C4-2B (cell line): Measurements from ENCODE around the gene SLC22A12.

Source experiments
- H3K27ac ChIP-seq: fragments of 450-650 bp; 2 replicates; pipeline ENCODE4 v1.5.1; 2017
- ZFX ChIP-seq: fragments of 450-650 bp; IDR thresholded peaks from 2 replicates; pipeline ENCODE4 v1.6.1; 2017
- TF ChIP-seq, protein P1 (sequence below): fragments of 450-650 bp; conservative IDR thresholded peaks from 2 replicates; pipeline ENCODE4 v1.5.1; 2017; ENCODE audit warnings: mild to moderate bottlenecking

Gene SLC22A12

GRCh38 chr11:64608046-64608445 lies 17.0 kb downstream of the SLC22A12 start:
- H3K27ac ChIP-seq: no peak overlapping the region

GRCh38 chr11:64608636-64609035 lies 17.6 kb downstream of the SLC22A12 start:
- TF ChIP-seq, protein P1, sequence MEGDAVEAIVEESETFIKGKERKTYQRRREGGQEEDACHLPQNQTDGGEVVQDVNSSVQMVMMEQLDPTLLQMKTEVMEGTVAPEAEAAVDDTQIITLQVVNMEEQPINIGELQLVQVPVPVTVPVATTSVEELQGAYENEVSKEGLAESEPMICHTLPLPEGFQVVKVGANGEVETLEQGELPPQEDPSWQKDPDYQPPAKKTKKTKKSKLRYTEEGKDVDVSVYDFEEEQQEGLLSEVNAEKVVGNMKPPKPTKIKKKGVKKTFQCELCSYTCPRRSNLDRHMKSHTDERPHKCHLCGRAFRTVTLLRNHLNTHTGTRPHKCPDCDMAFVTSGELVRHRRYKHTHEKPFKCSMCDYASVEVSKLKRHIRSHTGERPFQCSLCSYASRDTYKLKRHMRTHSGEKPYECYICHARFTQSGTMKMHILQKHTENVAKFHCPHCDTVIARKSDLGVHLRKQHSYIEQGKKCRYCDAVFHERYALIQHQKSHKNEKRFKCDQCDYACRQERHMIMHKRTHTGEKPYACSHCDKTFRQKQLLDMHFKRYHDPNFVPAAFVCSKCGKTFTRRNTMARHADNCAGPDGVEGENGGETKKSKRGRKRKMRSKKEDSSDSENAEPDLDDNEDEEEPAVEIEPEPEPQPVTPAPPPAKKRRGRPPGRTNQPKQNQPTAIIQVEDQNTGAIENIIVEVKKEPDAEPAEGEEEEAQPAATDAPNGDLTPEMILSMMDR: no peak
- no peak for TF ChIP-seq ZFX
- H3K27ac ChIP-seq: no peak overlapping the region

More at GRCh38 chr11:64608046-64608445, 17.0 kb downstream of the SLC22A12 start:
- no peak for TF ChIP-seq ZFX
- TF ChIP-seq, protein P1: no peak

DNA sequence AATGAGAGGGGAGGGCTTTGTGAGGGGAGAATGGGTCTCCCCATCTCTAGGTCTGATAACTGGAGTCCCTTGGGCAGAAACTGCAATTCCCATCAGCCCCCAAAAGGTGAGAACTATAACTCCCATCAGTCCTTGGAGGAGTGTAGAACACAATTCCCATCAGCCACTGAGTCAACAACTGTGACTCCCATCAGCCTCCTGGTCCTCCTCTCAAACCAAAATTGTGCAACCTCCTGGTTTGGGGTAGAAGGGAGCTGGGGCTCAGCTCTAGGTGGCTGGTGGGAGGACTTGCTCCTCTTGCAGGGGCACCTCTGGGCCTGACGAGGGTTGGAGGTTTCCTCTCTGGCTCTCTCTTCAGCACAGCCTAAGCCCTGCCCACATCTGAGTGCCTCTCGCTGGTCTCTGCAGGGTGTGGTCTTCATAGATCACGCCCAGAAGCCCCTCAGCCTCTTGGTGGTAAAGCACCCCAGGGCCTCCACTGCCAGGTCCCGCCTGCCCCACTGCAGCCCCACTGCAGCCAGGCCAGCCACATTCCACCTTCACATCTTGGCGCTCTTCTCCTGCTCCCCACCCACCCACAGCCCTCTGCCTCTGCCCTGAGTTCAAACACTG lies 18.5 kb downstream of the SLC22A12 start:
- no peak overlapping the region for H3K27ac ChIP-seq
- TF ChIP-seq ZFX: no peak
- TF ChIP-seq, protein P1: no peak

DNA sequence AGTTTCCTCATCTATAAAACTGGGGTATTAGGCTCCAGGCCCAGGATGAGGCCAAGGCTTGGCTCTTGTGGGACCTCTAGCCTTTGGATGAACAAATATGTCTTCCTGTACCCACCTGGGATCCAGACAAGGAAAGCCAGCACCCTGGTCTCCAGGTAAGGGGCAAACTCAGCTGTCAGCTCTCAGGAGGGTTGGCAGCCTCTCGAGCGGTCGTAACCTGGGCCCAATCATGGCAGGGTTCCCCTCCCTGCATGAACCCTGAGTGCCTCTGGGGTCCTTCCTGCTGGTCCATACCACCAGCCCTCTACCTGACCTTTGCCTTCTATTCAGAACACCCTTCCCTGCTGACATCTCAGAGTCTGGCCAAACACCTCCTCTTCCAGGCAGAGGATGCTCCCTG lies 19.6 kb downstream of the SLC22A12 start:
- no peak overlapping the region for H3K27ac ChIP-seq
- TF ChIP-seq, protein P1: no peak
- TF ChIP-seq ZFX: no peak

- no peak overlapping the region for H3K27ac ChIP-seq
Measured at GRCh38 chr11:64611176-64611575, 20.2 kb downstream of the SLC22A12 start.

GRCh38 chr11:64611869-64612646 lies 21.0 kb downstream of the SLC22A12 start:
- TF ChIP-seq, protein P1: no peak
- TF ChIP-seq ZFX: no peak
- no peak overlapping the region for H3K27ac ChIP-seq

More at GRCh38 chr11:64611176-64611575, 20.2 kb downstream of the SLC22A12 start:
- TF ChIP-seq ZFX: no peak
- TF ChIP-seq, protein P1: no peak

DNA sequence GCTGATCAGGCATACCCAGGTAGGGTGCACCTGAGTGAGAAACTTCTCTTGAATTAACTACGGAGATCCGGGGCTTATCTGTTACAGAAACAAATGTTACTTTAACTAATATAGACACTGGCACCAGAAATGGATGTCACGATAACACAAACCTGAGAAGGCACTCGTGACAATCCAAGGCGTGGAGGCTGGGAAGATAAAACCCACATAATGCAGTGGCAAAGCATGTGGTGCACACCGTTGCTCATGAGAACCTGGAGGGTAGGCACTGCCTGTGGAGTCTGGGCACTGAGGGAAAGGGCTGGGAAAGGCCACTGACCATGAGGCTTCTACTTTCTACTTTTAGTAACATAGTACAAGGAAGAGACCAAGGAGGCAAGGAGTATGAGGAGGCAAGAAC lies 22.6 kb downstream of the SLC22A12 start:
- H3K27ac ChIP-seq: no peak overlapping the region
- TF ChIP-seq, protein P1: no peak
- no peak for TF ChIP-seq ZFX
